Inflammatory macrophage treated with lipopolysaccharide for 1 hour (primary cell): ENCODE data around the gene MAP4K5.
A peak's percentile ranks its signal among the peaks of the same experiment; 100 is the strongest.
"Not testable (repeated sequence)": the region's sequence is repeated elsewhere in the genome, so short reads cannot be mapped to it uniquely, and the experiment has no call there.

ENCODE experiments used
- DNase-seq, 2 donors: peaks; one replicate each; pipeline ENCODE4 v3.0.0-alpha.2; 2020 to 2022

Gene MAP4K5

GRCh38 chr14:50532502-50533240 lies at the start of gene MAP4K5:
Gene MAP4K5, minus strand, starts transcription at chr14:50532569. Its CDS starts 520 bp downstream, at chr14:50532049.
- peak; percentile 81 to 85 for DNase-seq

GRCh38 chr14:50578433-50578832 lies 46.1 kb upstream of the MAP4K5 start:
- peak; percentile 34 to 48 for DNase-seq

GRCh38 chr14:50577982-50578381 lies 45.6 kb upstream of the MAP4K5 start:
- no peak for DNase-seq

GRCh38 chr14:50575769-50576168 lies 43.4 kb upstream of the MAP4K5 start:
- no peak for DNase-seq

- no peak for DNase-seq
These were observed 41.5 kb upstream of the MAP4K5 start for GRCh38 chr14:50573862-50574261.

GRCh38 chr14:50569714-50570274 lies 37.4 kb upstream of the MAP4K5 start:
- DNase-seq, result no peak

GRCh38 chr14:50562841-50563240 lies 30.5 kb upstream of the MAP4K5 start:
- DNase-seq, result no peak

- DNase-seq, result peak; percentile 95 to 96
These were observed 28.5 kb upstream of the MAP4K5 start for GRCh38 chr14:50560931-50561285.

- peak; percentile 64 to 74 for DNase-seq
These were observed 27.9 kb upstream of the MAP4K5 start, which contains the start of gene ATL1 for GRCh38 chr14:50559990-50560930. Gene ATL1, plus strand, starts transcription at chr14:50560145. Its CDS starts 121 bp downstream, at chr14:50560266.

- not testable (repeated sequence) for DNase-seq
These were observed 20.4 kb upstream of the MAP4K5 start for GRCh38 chr14:50552796-50553195.

GRCh38 chr14:50551877-50552276 lies 19.5 kb upstream of the MAP4K5 start:
- no peak for DNase-seq

GRCh38 chr14:50550294-50550693 lies 17.9 kb upstream of the MAP4K5 start:
- no peak for DNase-seq

GRCh38 chr14:50545618-50546017 lies 13.2 kb upstream of the MAP4K5 start:
- no peak for DNase-seq

GRCh38 chr14:50544911-50545310 lies 12.5 kb upstream of the MAP4K5 start:
- no peak for DNase-seq

GRCh38 chr14:50542941-50543418 lies 10.6 kb upstream of the MAP4K5 start:
- peak; percentile 39 to 66 for DNase-seq

GRCh38 chr14:50541159-50541567 lies 8.8 kb upstream of the MAP4K5 start:
- no peak for DNase-seq

GRCh38 chr14:50539051-50539450 lies 6.7 kb upstream of the MAP4K5 start:
- DNase-seq, result no peak

- DNase-seq, result not testable (repeated sequence)
These were observed 5.7 kb upstream of the MAP4K5 start for GRCh38 chr14:50538034-50538433.

- DNase-seq, result no peak
These were observed 2.6 kb upstream of the MAP4K5 start for GRCh38 chr14:50534997-50535396.

- DNase-seq, result no peak
These were observed 2.0 kb upstream of the MAP4K5 start for GRCh38 chr14:50534416-50534815.

GRCh38 chr14:50533806-50534205 lies 1.4 kb upstream of the MAP4K5 start:
- no peak for DNase-seq

- DNase-seq, result peak; percentile 62 to 71
These were observed 904 bp upstream of the MAP4K5 start for GRCh38 chr14:50533241-50533705.
